Caki2 (cell line): ENCODE results near the gene EML4. TPM values are rescaled to one million over a fixed set of nuclear protein-coding genes. Genes with fewer than 3 reads are reported as not detected.
"Not testable (repeated sequence)": the region's sequence is repeated elsewhere in the genome, so short reads cannot be mapped to it uniquely, and the experiment has no call there.

ENCODE experiments used
- DNase-seq: peaks from one replicate; pipeline ENCODE4 v3.0.0-alpha.2; 2015; ENCODE audit warnings: low read depth
- in situ Hi-C: cut with HindIII; loops from 2 replicates; pipeline ENCODE4 v1.10.0; 2016; ENCODE audit warnings: low sequenced_read_pairs, low pct_unique_long_range_greater_than_20kb, mixed read lengths
- total RNA-seq: library from RNA; depleted of rRNA; stranded (reverse); fragments of >200 nt; shearing (Covaris generic); gene quantifications from 2 replicates; pipeline ENCODE4 v1.2.3, GENCODE V29; 2014; ENCODE audit warnings: low replicate concordance

EML4 gene
- total RNA-seq, 1 experiment from 2014 or later, result 55.0 TPM

GRCh38 chr2:42167458-42167857 lies 1.7 kb upstream of the EML4 start:
- in situ Hi-C loops, result no loop called here
- DNase-seq, result no peak

GRCh38 chr2:42168459-42169099 lies 574 bp upstream of the EML4 start:
- no peak for DNase-seq
- in situ Hi-C loops, result no loop called here

- in situ Hi-C loops, result no loop called here
- peak; percentile 31 for DNase-seq
These were observed 845 bp downstream of the EML4 start for GRCh38 chr2:42169874-42170521.

- in situ Hi-C loops, result no loop called here
- peak; percentile 18 for DNase-seq
These were observed 1.7 kb downstream of the EML4 start for GRCh38 chr2:42170619-42171395.

GRCh38 chr2:42171396-42171980 lies 2.3 kb downstream of the EML4 start:
- DNase-seq, result peak; percentile 23
- in situ Hi-C loops, result no loop called here

- no peak for DNase-seq
- in situ Hi-C loops, result no loop called here
These were observed 2.9 kb downstream of the EML4 start for GRCh38 chr2:42172020-42172419.

- no peak for DNase-seq
- in situ Hi-C loops, result no loop called here
These were observed 3.4 kb downstream of the EML4 start for GRCh38 chr2:42172566-42172965.

- DNase-seq, in situ Hi-C loops: not testable (repeated sequence)
These were observed 4.3 kb downstream of the EML4 start for GRCh38 chr2:42173467-42173866.

GRCh38 chr2:42176992-42177738 lies 8.0 kb downstream of the EML4 start:
- no peak for DNase-seq
- in situ Hi-C loops, result no loop called here

GRCh38 chr2:42178335-42178734 lies 9.2 kb downstream of the EML4 start:
- in situ Hi-C loops, result no loop called here
- no peak for DNase-seq

GRCh38 chr2:42180300-42180699 lies 11.1 kb downstream of the EML4 start:
- DNase-seq, result no peak

GRCh38 chr2:42182654-42183308 lies 13.6 kb downstream of the EML4 start:
- no peak for DNase-seq
- in situ Hi-C loops, result no loop called here

More at GRCh38 chr2:42180300-42180699, 11.1 kb downstream of the EML4 start:
- in situ Hi-C loops, result no loop called here

- DNase-seq, result no peak
- in situ Hi-C loops, result no loop called here
These were observed 14.6 kb downstream of the EML4 start for GRCh38 chr2:42183775-42184174.

GRCh38 chr2:42184346-42184745 lies 15.2 kb downstream of the EML4 start:
- DNase-seq, result no peak
- in situ Hi-C loops, result no loop called here

- in situ Hi-C loops, result no loop called here
- no peak for DNase-seq
These were observed 16.2 kb downstream of the EML4 start for GRCh38 chr2:42185220-42185921.

- no peak for DNase-seq
- in situ Hi-C loops, result no loop called here
These were observed 17.2 kb downstream of the EML4 start for GRCh38 chr2:42186366-42186765.

GRCh38 chr2:42186945-42187632 lies 17.9 kb downstream of the EML4 start:
- in situ Hi-C loops, result no loop called here
- no peak for DNase-seq
